HEK293 (cell line): Measurements from ENCODE around the gene ACR.
"Not testable (repeated sequence)": the region's sequence is repeated elsewhere in the genome, so short reads cannot be mapped to it uniquely, and the experiment has no call there.

ENCODE experiments used
- CTCF ChIP-seq: fragments of 450-650 bp; formaldehyde crosslinking; IDR thresholded peaks from 2 replicates; pipeline ENCODE4 v1.5.1; 2016; ENCODE audit warnings: missing biosample characterization, missing genetic modification characterization
- INSM2 ChIP-seq: fragments of 450-650 bp; formaldehyde crosslinking; IDR thresholded peaks from 2 replicates; pipeline ENCODE4 v1.5.1; 2016; ENCODE audit warnings: missing biosample characterization, missing genetic modification characterization
- PBX3 ChIP-seq: sonication (generic); formaldehyde crosslinking; IDR thresholded peaks from 2 replicates; pipeline ENCODE4 v1.8.1; 2022; ENCODE audit warnings: mild to moderate bottlenecking, moderate library complexity, missing genetic modification reagents
- PRDM1 ChIP-seq: fragments of 450-650 bp; formaldehyde crosslinking; IDR thresholded peaks from 2 replicates; pipeline ENCODE4; 2016; ENCODE audit warnings: missing biosample characterization, missing genetic modification characterization
- PRDM2 ChIP-seq: fragments of 450-650 bp; formaldehyde crosslinking; IDR thresholded peaks from 2 replicates; pipeline ENCODE4 v1.5.1; 2016; ENCODE audit warnings: missing biosample characterization, missing genetic modification characterization, borderline replicate concordance
- REST ChIP-seq: fragments of 450-650 bp; formaldehyde crosslinking; IDR thresholded peaks from 2 replicates; pipeline ENCODE4 v1.5.1; 2016; ENCODE audit warnings: missing biosample characterization, missing genetic modification characterization
- YY1 ChIP-seq: fragments of 450-650 bp; formaldehyde crosslinking; IDR thresholded peaks from 2 replicates; pipeline ENCODE4 v1.5.1; 2018; ENCODE audit warnings: missing biosample characterization, missing genetic modification characterization
- ZNF37A ChIP-seq: fragments of 450-650 bp; IDR thresholded peaks from 2 replicates; pipeline ENCODE4 v1.5.1; 2018; ENCODE audit warnings: missing biosample characterization, missing genetic modification characterization

- not testable (repeated sequence) for TF ChIP-seq REST (tag by site-specific recombination); PBX3 (CRISPR knock-in tag); PRDM1 (tag by site-specific recombination); CTCF; INSM2 (tag by site-specific recombination); YY1 (tag by site-specific recombination); PRDM2; ZNF37A (tag by site-specific recombination)
These were observed 42.2 kb downstream of the ACR start for GRCh38 chr22:50780244-50780643.
